NCI-H187 (cell line): ENCODE measurements around the gene FAM8A1.

Experiments
- DNase-seq, 2 experiments: peaks; one replicate each; lab custom pipeline; 2025; lab: John Stamatoyannopoulos, UW

FAM8A1 gene

DNA sequence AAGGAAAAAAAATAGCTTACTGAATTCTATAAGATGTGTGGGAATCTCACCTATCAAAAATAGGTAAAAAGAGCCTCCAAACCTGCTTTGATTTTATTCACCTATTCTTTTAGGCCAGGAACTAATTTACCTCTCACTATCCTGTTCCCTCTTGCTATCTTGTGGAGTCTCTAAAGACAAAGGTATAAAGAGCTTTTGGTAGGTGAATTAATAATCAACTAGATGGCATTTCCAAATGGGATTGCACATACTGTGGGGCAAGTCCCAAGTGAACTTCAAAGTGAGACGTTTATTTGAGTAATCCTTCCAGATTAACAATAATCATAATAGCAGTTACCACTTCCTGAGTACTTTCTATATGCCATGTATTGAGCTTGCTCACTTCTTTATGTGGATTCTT is 2.8 kb downstream of the FAM8A1 start:
- DNase-seq = no peak

DNA sequence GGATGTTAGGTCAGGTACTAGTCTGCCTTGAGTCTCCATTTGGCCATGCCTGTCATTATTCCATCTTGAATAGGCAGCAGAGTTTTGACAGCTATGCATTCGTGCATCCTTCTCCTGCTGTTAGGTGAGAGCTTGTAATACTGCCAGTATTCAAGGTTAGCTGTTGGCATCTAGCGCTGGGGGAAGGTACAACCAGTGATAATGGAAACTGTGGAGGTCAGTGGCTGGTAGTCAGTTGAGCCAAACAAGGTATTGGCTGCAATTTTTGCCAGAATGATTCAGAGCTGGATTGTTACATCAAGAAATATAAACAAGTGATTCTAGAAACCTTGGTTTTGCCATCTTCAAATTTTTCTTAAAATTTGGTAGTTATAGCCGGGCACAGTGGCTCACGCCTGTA is 6.5 kb downstream of the FAM8A1 start:
- no peak for DNase-seq

DNA sequence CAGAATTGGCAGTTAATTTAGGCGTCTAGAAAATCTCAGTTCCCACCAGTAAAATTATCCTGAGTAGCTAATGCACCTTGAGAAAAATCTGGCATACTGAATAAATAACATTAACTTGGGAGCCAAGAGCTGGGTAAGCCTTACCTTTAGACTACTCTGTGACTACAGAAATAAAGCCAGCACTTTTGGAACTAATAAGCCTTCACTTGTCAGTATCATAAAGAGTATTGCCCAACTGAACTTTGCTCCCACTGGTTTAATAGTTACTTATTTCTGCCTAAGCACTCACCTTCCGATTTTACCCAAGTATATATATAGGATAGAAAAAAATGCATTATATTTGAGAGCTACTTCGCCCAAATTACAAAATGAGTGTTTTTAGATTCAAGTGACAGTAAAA is 10.7 kb downstream of the FAM8A1 start:
- DNase-seq = no peak

DNA sequence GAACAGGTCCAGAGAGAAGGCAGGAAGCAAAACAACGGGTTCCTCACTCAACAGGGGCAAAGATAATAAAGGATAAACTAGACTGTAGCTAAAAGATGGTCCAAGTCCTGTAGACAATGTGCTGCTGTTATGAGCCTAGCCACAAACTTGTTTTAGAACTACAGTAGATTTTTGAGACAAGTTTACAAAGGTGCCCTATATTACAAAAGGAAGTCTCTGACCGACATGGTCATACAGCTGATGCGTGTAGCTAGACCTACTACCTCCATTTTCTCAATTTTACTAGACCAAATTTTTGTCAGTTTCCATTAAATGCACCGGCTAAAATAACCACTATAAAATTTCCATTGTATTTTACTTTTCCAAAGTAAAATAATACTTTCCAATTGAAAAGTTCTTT is 11.9 kb downstream of the FAM8A1 start:
- no peak for DNase-seq

DNA sequence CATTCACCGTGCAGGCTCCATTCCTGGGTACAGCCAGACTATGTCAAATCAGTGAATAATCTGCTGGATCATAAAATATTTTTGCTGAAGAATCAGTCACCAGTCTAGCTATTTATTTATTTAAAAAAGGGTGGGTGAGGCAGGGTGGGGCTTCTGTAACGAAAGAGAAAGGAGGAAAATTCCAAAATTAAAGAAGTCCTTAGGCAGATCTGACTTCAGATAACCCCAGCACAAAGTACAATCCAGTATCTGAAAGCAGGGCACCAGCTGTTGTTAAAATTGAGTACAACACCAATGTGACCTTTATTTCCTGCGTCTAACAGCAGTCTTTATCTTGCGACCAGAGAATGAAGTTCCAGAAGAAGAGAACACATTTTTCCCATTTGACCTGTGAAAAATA is 15.7 kb downstream of the FAM8A1 start:
- DNase-seq = no peak

DNA sequence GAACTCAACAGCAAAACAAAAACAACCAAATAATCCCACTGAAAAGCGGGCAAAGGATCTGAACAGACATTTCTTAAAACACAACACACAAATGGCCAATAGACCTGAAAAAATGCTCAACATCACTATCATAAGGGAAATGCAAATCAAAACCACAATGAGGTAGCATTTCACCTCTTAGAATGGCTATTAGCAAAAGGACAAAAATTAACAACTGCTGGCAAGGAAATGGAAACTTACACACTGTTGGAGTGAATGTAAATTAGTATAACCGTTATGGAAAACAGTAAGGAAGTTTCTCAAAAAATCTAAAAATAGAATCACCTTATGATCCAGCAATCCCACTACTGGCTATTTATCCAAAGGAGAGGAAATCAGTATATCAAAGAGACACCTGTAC is 20.9 kb downstream of the FAM8A1 start:
- DNase-seq = no peak

DNA sequence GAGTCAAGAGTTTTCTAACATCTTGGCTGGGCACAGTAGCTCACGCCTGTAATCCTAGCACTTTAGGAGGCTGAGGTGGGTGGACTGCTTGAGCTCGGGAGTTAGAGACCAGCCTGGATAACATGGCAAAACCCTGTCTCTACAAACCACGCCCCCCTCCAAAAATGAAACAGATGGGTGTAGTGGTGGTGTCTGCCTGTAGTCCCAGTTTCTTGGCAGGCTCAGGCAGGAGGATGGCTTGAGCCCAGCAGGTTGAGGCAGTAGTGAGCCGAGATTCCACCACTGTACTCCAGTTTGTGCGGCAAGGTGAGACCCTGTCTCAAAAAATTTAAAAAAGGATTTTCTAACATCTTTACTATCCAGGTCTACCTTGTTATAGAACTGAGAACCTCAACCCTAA is 22.0 kb downstream of the FAM8A1 start:
- DNase-seq = no peak

DNA sequence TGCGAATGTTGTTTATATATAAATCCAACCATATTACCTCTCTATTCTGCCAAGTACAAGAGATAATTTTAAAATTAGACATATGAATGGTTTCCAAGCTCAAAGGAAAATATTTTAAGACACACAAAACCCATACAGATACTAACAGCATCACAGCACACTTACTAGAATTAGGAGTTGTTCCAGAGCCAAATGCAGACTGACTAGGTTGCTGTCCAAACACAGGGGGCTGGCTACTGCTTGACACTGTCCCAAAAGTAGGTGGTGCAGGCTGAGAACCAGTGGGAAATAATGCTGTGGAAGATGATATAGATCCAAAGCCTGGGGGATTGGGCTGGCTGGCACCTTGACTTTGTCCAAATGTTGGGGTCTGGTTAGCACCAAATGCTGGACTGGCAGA is 24.3 kb downstream of the FAM8A1 start:
- DNase-seq = no peak

DNA sequence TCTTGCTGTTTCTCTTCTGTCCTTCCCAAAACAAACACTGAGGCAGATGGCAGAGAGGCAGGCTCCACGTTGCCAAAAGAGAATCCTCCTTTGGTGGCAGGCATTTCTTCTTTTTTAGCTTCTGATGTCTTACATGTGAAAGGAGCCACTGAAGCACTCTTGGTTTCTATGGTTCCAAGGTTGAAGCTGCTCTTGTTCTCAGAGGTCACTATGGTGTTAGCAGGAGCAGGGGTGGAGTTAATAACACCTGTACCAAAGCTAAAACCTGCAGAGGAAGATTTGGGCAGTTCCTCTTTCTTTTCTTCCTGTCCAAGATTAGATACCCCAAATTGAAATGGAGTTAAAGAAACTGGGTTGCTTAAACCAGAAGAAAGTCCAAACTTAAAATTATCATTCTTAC is 28.8 kb downstream of the FAM8A1 start:
- DNase-seq = no peak

DNA sequence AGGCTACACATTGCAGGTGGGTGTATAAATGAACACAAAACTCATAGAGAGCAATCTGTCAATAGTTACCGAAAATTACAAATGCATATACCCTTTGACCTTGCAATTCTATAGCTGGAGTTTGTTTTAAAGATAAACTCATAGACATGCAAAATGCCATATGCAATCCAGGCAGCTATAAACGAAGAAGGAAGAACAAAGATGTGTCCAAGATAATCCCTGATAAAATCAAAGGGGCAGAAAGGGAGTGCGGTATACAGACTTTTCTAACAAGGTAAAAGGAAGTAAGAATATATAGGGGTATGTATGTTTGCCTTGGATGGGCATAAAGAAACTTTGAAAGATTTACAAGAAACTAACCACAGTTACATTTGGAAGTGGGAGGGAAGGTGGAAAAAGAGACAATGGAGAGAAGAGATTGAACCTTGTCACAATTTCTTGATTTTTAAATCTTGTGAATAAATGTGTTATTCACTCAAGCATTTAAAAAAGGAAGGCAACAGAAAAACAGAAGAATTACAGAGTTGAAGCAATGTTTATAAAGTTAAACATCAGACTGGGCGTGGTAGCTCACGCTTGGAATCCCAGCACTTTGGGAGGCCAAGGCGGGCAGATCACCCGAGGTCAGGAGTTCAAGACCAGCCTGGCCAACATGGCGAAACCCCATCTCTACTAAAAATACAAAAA is 29.9 kb downstream of the FAM8A1 start:
- DNase-seq = no peak

DNA sequence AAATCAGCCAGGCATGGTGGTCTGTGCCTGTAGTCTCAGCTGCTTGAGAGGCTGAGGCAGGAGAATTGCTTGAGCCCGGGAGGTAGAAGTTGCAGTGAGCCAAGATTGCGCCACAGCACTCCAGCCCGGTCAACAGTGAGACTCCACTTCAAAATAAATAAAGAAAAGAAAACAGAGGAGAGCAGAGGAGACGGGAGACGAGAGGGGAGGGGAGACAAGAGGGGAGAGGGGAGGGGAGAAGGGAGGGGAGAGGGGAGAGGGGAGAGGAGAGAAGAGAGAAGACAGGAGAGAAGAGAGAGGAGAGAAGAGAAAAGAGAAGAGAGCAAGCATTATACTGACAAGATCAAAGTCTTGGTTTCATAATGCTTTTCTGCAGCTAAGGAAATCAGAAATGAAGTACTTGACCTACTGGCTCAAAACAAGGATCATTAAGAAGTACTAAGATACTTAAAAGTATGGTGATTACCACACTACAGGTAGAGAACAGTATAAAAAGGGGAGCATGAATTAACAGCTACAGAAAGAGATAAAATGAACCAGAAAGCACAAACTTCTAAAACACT is 30.5 kb downstream of the FAM8A1 start:
- DNase-seq = no peak

DNA sequence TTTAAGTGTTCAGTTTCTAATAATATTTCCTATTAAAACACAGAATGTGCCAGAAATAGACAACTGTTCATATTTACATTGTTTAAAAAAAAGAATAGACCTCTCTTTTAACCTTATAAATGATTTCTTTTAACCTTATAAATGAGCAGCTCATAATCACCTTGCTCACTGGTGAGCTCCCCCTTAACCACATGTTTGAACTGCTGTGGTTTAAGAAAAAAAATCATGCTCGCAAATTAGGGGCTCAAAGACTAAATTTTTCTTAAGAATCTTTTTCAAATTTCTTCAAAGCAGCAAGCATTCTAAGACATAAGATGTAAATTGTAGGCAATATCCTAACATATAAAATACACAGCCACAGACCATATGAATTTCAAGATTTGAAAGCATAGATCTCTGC is 32.8 kb downstream of the FAM8A1 start:
- DNase-seq = no peak

DNA sequence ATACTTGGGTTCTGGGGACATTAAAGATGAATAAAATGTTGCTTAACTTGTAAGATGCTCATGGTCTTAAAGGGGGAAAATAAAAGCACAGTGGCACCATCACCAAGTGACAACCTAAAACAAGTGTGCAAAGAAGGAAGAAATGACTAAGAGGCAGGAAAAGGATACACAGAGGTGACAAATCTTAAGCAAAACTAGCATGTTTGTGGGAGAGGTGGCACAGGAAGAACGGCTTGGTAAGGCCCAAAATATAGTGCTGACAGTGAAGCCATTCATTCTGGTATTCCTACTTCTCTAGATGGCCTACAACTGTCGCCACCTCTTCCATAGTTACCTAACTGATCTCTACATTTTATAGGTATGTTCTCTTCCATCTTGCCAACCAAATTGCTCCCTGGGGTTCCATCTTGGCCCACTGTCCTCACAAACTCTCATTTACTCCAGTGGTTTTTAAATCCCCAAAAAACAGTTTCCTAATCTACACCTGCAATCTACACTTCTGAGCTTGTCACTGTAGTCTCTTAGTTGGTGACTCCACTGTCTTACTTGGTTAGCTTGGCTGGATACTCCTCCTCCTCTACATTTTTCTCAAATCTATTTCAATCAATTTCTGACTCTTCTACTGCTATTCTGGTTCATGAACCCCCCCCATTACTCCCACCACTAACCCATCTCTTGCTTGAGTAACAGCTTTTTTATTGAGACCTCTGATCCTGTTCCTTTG is 33.5 kb downstream of the FAM8A1 start:
- DNase-seq = no peak

DNA sequence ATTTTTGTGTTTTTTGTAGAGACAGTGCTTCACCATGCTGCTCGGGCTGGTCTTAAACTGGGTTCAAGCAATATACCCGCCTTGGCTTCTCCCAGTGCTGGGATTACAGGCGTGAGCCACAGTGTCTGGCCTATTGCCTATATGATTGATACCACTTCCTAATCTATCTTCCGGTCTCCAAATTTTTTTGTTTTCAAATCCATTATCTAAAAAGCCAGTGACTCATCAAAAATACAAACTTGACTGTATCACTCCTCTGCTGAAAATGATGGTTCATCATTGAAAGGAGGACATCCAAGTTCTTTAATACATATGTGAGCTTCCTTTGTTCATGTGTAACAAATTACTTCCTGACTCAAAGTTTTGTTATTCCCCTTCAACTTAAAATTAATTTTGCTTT is 35.5 kb downstream of the FAM8A1 start:
- no peak for DNase-seq

DNA sequence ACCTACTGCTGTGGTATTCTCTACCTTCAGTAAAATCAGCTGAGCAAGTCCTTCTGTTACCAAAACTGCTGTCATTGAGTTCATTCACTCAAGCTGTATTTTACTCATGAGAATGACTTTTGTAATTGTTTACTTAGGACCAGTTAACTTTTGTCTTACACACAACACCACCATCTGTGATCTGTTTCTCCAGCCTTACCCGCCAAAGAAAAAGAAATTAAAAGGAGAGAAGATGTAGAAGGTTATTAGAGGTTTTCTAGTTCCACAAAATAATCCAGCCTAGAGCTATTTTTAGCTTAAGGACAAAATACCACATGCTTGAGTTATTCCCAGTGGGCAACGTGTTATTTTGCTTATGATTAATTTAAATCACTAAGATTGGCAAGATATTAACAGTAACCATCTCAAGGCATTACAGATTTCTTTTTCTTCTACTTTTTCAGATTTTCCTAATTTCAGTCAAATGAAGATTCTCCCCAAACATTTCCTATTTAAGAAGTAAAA is 38.2 kb downstream of the FAM8A1 start:
- DNase-seq = no peak

DNA sequence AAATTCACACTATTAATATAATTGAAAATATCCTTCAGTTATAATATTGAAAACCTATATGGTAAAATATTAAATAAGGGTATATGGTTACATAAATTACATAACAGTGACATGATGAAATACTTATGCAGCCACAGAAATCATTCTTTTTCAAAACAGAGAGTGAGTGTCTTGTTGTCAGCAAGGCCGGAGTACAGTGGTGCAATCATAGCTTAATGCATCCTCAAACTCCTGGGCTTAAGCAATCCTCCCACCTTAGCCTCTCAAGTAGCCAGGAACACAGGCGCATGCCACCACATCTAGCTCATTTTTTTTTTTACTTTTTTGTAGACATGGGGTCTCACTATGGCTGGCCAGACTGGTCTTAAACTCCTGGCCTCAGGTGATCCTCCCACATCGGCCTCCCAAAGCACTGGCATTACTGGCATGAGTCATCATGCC is 40.4 kb downstream of the FAM8A1 start:
- no peak for DNase-seq

DNA sequence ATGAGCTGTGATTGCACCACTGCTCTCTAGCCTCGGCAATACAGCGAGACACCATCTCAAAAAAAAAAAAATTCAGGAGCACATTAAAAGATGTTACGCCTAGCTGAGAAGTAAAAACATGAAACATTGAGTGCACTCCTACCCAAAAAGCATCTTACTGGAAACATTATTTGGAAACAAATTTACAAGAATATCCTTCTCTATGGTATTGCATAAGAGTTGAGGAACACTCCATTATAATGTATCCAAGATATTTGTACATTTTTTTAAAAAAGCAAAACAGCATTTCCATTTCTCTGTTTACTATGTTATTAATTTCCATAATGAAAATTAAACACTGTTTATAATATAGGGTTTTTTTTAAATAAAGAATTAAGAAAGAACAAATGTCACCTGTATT is 48.6 kb downstream of the FAM8A1 start:
- DNase-seq = no peak

DNA sequence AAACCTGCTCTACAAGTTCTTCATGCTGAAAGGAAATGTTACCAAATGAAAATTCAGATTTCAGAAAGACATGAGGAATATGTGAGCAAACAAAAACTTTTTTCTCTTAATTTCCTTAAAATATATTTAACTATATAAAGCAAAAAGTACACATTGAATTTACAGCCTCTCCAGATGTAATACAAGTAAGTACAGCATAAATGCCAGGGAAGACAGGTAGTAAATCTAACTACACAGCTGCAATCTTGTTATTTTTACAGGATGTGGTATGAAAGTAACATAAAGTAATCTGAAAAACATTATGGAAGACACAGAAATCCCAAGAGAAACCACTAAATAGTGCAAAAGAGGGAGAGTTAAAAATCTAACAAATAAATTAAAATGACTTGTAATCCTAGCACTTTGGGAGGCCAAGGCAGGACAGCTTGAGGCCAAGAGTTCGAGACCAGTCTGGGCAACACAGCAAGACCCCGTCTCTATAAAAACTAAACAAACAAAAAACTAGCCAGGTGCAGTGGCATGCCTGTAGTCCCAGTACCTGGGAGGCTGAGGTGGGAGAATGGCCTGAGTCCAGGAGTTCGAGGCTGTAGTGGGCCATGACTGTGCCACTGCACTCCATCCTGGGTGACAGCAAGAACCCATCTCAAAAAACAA is 50.7 kb downstream of the FAM8A1 start:
- DNase-seq = no peak

DNA sequence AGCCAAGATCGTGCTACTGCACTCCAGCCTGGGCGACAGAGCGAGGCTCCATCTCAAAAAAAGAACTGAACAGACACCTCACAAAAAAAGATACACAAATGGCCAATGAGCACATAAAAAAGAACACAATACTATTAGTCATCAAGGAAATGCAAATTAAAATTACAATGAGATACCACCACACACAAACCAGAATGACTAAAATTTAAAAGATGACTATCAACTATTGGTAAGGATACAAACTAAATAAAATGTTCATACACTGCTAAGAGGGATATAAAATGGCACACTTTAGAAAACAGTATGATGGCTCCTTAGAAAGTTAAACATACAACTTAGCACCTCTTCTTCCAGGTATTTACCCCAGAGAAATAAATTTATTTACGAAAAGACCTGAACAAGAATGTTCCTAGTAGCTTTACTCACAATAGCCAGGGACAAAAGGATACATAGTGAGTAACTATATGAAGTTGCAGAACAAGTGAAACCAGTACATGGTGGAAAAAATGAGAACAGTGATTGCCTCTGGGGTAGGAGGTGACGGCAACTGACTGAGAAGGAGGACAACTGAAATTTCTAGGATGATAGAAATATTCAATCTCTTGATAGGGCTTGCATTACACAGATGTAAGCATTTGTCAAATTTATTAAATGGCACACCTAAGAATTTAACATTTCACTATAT is 53.2 kb downstream of the FAM8A1 start:
- DNase-seq = no peak

DNA sequence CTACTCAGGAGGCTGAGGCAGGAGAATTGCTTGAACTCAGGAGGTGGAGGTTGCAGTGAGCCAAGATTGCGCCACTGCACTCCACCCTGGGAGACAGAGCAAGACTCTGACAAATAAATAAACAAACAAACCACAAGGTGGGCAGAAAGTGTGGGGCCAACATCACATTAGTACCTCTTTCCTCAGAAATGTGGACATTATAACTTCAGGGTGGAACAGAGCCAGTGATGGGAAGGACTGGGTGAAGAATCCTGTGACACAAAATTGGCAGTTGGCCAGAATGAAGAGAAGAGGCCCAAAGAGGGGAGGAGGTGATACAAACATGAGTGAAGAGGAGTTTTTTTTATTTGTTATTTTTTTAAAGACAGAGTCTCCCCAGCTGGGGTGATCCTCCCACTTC is 56.0 kb downstream of the FAM8A1 start:
- DNase-seq = no peak

DNA sequence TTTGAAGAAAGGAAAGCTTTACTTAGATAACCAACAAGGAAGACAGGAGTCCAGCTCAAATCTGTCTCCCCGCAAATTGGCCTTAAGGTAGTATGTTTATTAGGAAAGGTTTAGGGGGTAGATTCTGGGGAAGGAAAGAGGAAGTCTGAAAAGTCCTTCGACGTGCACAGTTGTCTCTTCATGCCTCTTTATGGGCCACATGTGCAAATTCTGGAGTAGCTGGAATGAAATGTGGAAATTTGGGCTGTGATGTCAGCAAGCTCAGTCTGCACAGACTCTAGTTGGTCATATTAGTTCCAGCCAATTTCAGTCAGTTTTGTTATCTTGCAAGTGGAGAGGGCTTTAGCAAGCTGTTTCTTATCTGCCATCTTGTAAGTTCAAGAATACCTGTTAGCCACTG is 56.5 kb downstream of the FAM8A1 start:
- DNase-seq = no peak
